ENCODE data around the gene CKMT2. TPM values are rescaled to one million over a fixed set of nuclear protein-coding genes. Genes with fewer than 3 reads are reported as not detected.
A peak's percentile ranks its signal among the peaks of the same experiment; 100 is the strongest.

CKMT2 gene
- total and polyA plus RNA-seq, 2 of the 8 experiments (the other 6 are each of a cell fraction or from before 2014, with no cell fraction given) = 2.4 to 5.0 TPM

- Histone ChIP-seq H3K9me3 (ENCODE audit: insufficient read depth in 2 of 2, low read depth in 1 of 2, low read length in 1 of 2) (no peaks in the 10 kb centered on the region), H2AFZ (ENCODE audit: low read length) (no peak overlapping the region), H3K79me2 (ENCODE audit: control insufficient read depth in 1 of 2, insufficient read depth in 2 of 2, low read length in 2 of 2) (no peaks in the 10 kb centered on the region), H3K4ac (replicated peaks; ENCODE audit: insufficient read length, low read depth, low read length) (no peak overlapping the region), H2BK15ac (ENCODE audit: low read length) (no peak overlapping the region), H3K4me2 (ENCODE audit: insufficient read depth in 1 of 2, low read depth in 2 of 2, low read length in 2 of 2) (no peak overlapping the region), H4K20me1 (replicated peaks in 1 of 2; ENCODE audit: control insufficient read depth in 1 of 2, insufficient read depth in 2 of 2, low read length in 2 of 2) (no peaks in the 10 kb centered on the region), H3K4me3 (ENCODE audit: extremely low read depth in 1 of 4, insufficient read depth in 2 of 4, low read depth in 3 of 4, low read length in 4 of 4) (no peak overlapping the region), H4K8ac (ENCODE audit: extremely low read depth, insufficient read depth, low read length) (no peak overlapping the region), H3K27ac (ENCODE audit: low read depth, low read length) (no peak overlapping the region), H2BK5ac (ENCODE audit: low read depth, low read length) (no peak overlapping the region), H4K91ac (replicated peaks; ENCODE audit: insufficient read length, low read length) (no peak overlapping the region), H3K4me1 (replicated peaks in 1 of 4; ENCODE audit: control insufficient read depth in 3 of 4, insufficient read depth in 4 of 4, low read length in 3 of 4) (peaks cover 2 to 14% (median 10%) of the 10 kb centered on the region in 4 experiments; a peak in 6 of 7 replicates), H3K23me2 (ENCODE audit: low read depth, low read length) (no peaks in the 10 kb centered on the region; the same call in 1 of the 2 replicates), H3K18ac (ENCODE audit: extremely low read depth, low read length) (no peak overlapping the region), H3K36me3 (ENCODE audit: control insufficient read depth in 2 of 4, insufficient read depth in 4 of 4, low read length in 3 of 4) (no peaks in the 10 kb centered on the region), H3K56ac (replicated peaks; ENCODE audit: insufficient read length, low read depth, low read length) (no peak overlapping the region), H3K23ac (ENCODE audit: insufficient read length) (no peak overlapping the region), H2BK20ac (ENCODE audit: low read length) (no peak overlapping the region), H3K14ac (ENCODE audit: insufficient read length) (no peak overlapping the region), H2BK120ac (replicated peaks; ENCODE audit: low read depth, low read length) (no peak overlapping the region), H2AK5ac (ENCODE audit: low read depth, low read length) (no peak overlapping the region), H3K9ac (replicated peaks in 1 of 4; ENCODE audit: extremely low read depth in 1 of 4, low read depth in 3 of 4, low read length in 3 of 4) (no peak overlapping the region), H2BK12ac (ENCODE audit: low read depth, low read length) (no peak overlapping the region), H3K27me3 (replicated peaks in 1 of 4; ENCODE audit: control insufficient read depth in 3 of 4, extremely low read depth in 1 of 4, insufficient read depth in 3 of 4, low read length in 3 of 4) (no peaks in the 10 kb centered on the region), H3K79me1 (ENCODE audit: low read depth, low read length) (no peaks in the 10 kb centered on the region), H4K5ac (ENCODE audit: insufficient read length, low read depth, low read length) (no peak overlapping the region)
- TF ChIP-seq SUZ12 (IDR thresholded peaks at IDR 0.05; ENCODE audit: low read length) = 0 out of 2 replicates have a peak, but pooled peaks have one; percentile 0
- TF ChIP-seq HDAC2 (IDR thresholded peaks at IDR 0.05; ENCODE audit: borderline replicate concordance in 1 of 2, low read depth in 2 of 2, low read length in 2 of 2) = no peak
- WGBS, 2 experiments (ENCODE audit: extremely low coverage in 1 of 2, insufficient coverage in 1 of 2, insufficient read length in 1 of 2, insufficient replicate concordance in 2 of 2, low coverage in 1 of 2, low lambda C conversion rate in 2 of 2, missing lambda C conversion rate in 1 of 2) = 89% methylated on average over 11 of the region's 11 CpGs; no CpG with 5 or more reads in 1 of the 2 experiments
- CTCF ChIA-PET (ENCODE audit: partially characterized antibody) = interaction anchor here (0.6 to 3.2 kb wide), 11 partner anchors 9 to 1807 kb away, joined by 3 to 53 read pairs (median 5); no protein-coding TSS in a partner anchor
- FAIRE-seq = no peak
- POLR2A ChIA-PET (ENCODE audit: partially characterized antibody) = no interaction called here
- no peak for DNase-seq (ENCODE audit: low read depth in 1 of 2, low spot score in 2 of 2)
Measured at GRCh38 chr5:81183811-81184748, 49.0 kb upstream of the CKMT2 start.

All from H1 (cell line).